H1 (cell line): ENCODE data around the gene MS4A7. TPM values are rescaled to one million over a fixed set of nuclear protein-coding genes. Genes with fewer than 3 reads are reported as not detected.

ENCODE experiments used
- CTCF ChIA-PET: fragments of 300-600 bp; sonication (Branson Sonifier 250); formaldehyde crosslinking; loops from one replicate; lab custom pipeline; 2021; ENCODE audit not compliant: partially characterized antibody; lab: Charles Lee
- POLR2A ChIA-PET: fragments of 300-600 bp; sonication (Branson Sonifier 250); formaldehyde crosslinking; loops from one replicate; lab custom pipeline; 2021; ENCODE audit warnings: inconsistent platforms; ENCODE audit not compliant: partially characterized antibody; lab: Charles Lee
- DNase-seq, 2 experiments: peaks; one replicate each; pipeline versions ENCODE4 v3.0.0 to v3.0.0-alpha.2; 2010 to 2022; ENCODE audit warnings: low spot score in 2 of 2, low read depth in 1 of 2, mixed read lengths in 1 of 2
- FAIRE-seq: peaks from 2 replicates; lab custom pipeline; 2011; peaks lifted over from hg19 to GRCh38; lab: Jason Lieb, UNC
- H2AFZ ChIP-seq: 2 replicates; pipeline ENCODE4 v1.8.1; 2012; ENCODE audit warnings: low read length, inconsistent platforms
- H2AK5ac ChIP-seq: 2 replicates; pipeline ENCODE4 v1.6.1; 2013; ENCODE audit warnings: low read depth, low read length
- H2BK120ac ChIP-seq: replicated peaks from 2 replicates; pipeline ENCODE3; 2013; ENCODE audit warnings: low read depth, low read length, inconsistent platforms
- H2BK12ac ChIP-seq: 2 replicates; pipeline ENCODE4 v1.6.1; 2013; ENCODE audit warnings: low read depth, low read length
- H2BK15ac ChIP-seq: 2 replicates; pipeline ENCODE4 v1.6.1; 2013; ENCODE audit warnings: low read length
- H2BK20ac ChIP-seq: 2 replicates; pipeline ENCODE4 v1.6.1; 2013; ENCODE audit warnings: low read length
- H2BK5ac ChIP-seq: 2 replicates; pipeline ENCODE4 v1.6.1; 2013; ENCODE audit warnings: low read depth, low read length
- H3K14ac ChIP-seq: 2 replicates; pipeline ENCODE4 v1.6.1; 2013; ENCODE audit warnings: inconsistent platforms; ENCODE audit not compliant: insufficient read length
- H3K18ac ChIP-seq: 2 replicates; pipeline ENCODE4 v1.6.1; 2013; ENCODE audit warnings: low read length; ENCODE audit errors: extremely low read depth
- H3K23ac ChIP-seq: 2 replicates; pipeline ENCODE4 v1.6.1; 2013; ENCODE audit warnings: inconsistent platforms; ENCODE audit not compliant: insufficient read length
- H3K23me2 ChIP-seq: 2 replicates; pipeline ENCODE4 v1.6.1; 2013; ENCODE audit warnings: low read depth, low read length
- H3K27ac ChIP-seq: 2 replicates; pipeline ENCODE4 v1.6.1; 2011; ENCODE audit warnings: low read depth, low read length, inconsistent platforms
- H3K27me3 ChIP-seq, 4 experiments: replicated peaks in 1 of 4; 1 replicate in 1 of 4; 2 replicates in 3 of 4; pipeline versions ENCODE4 v1.6.1 to v1.8.1; 2011 to 2013; ENCODE audit warnings: low read length in 3 of 4, mild to moderate bottlenecking in 3 of 4, inconsistent platforms in 2 of 4, mixed read lengths in 2 of 4, moderate library complexity in 1 of 4; ENCODE audit not compliant: control insufficient read depth in 3 of 4, insufficient read depth in 3 of 4; ENCODE audit errors: extremely low read depth in 1 of 4
- H3K36me3 ChIP-seq, 4 experiments: 2 replicates each; pipeline versions ENCODE4 v1.6.1 to v1.8.1; 2011 to 2013; ENCODE audit warnings: mild to moderate bottlenecking in 4 of 4, low read length in 3 of 4, moderate library complexity in 2 of 4, control low read depth in 1 of 4, inconsistent platforms in 1 of 4; ENCODE audit not compliant: insufficient read depth in 4 of 4, control insufficient read depth in 2 of 4
- H3K4ac ChIP-seq: replicated peaks from 2 replicates; pipeline ENCODE3; 2013; ENCODE audit warnings: low read length, low read depth, mixed read lengths, inconsistent platforms; ENCODE audit not compliant: insufficient read length
- H3K4me1 ChIP-seq, 4 experiments: replicated peaks in 1 of 4; 1 replicate in 1 of 4; 2 replicates in 3 of 4; pipeline versions ENCODE4 v1.6.1 to v1.8.1; 2011 to 2013; ENCODE audit warnings: low read length in 3 of 4, inconsistent platforms in 2 of 4, mixed read lengths in 1 of 4; ENCODE audit not compliant: insufficient read depth in 4 of 4, control insufficient read depth in 3 of 4
- H3K4me2 ChIP-seq, 2 experiments: 2 replicates each; pipeline versions ENCODE4 v1.6.1 to v1.8.1; 2011 to 2013; ENCODE audit warnings: low read depth in 2 of 2, low read length in 2 of 2, control low read depth in 1 of 2, inconsistent platforms in 1 of 2, mild to moderate bottlenecking in 1 of 2; ENCODE audit not compliant: insufficient read depth in 1 of 2
- H3K4me3 ChIP-seq, 4 experiments: fragments of 200-600, 300-600 bp in 1 of 4; sonication (generic), shearing (Covaris generic), sonication (Bioruptor Twin) in 1 of 4; 2 replicates each; pipeline versions ENCODE4 v1.5.1 to v1.8.1; 2011 to 2016; ENCODE audit warnings: low read length in 4 of 4, low read depth in 3 of 4, control low read depth in 2 of 4, inconsistent platforms in 2 of 4, mild to moderate bottlenecking in 2 of 4, mixed read lengths in 1 of 4, moderate library complexity in 1 of 4; ENCODE audit not compliant: insufficient read depth in 2 of 4; ENCODE audit errors: extremely low read depth in 1 of 4
- H3K56ac ChIP-seq: replicated peaks from 2 replicates; pipeline ENCODE3; 2013; ENCODE audit warnings: low read depth, mild to moderate bottlenecking, mixed read lengths, low read length, inconsistent platforms; ENCODE audit not compliant: insufficient read length
- H3K79me1 ChIP-seq: 2 replicates; pipeline ENCODE4 v1.6.1; 2013; ENCODE audit warnings: low read depth, low read length, control low read depth
- H3K79me2 ChIP-seq, 2 experiments: 2 replicates each; pipeline versions ENCODE4 v1.6.1 to v1.8.1; 2012 to 2013; ENCODE audit warnings: low read length in 2 of 2, mild to moderate bottlenecking in 2 of 2, inconsistent platforms in 1 of 2; ENCODE audit not compliant: insufficient read depth in 2 of 2, control insufficient read depth in 1 of 2
- H3K9ac ChIP-seq, 4 experiments: replicated peaks in 1 of 4; 1 replicate in 1 of 4; 2 replicates in 3 of 4; pipeline versions ENCODE4 v1.6.1 to v1.8.1; 2011 to 2013; ENCODE audit warnings: low read depth in 3 of 4, low read length in 3 of 4, control low read depth in 2 of 4, mild to moderate bottlenecking in 2 of 4, moderate library complexity in 2 of 4, inconsistent platforms in 1 of 4; ENCODE audit errors: extremely low read depth in 1 of 4
- H3K9me3 ChIP-seq, 2 experiments: 2 replicates each; pipeline versions ENCODE4 v1.6.1 to v1.8.1; 2012 to 2013; ENCODE audit warnings: mild to moderate bottlenecking in 2 of 2, moderate library complexity in 2 of 2, control low read depth in 1 of 2, inconsistent platforms in 1 of 2, low read depth in 1 of 2, low read length in 1 of 2, mixed read lengths in 1 of 2; ENCODE audit not compliant: insufficient read depth in 2 of 2
- H4K20me1 ChIP-seq, 2 experiments: replicated peaks in 1 of 2; 2 replicates each; pipeline versions ENCODE3 to v1.8.1; 2011 to 2013; ENCODE audit warnings: inconsistent platforms in 2 of 2, low read length in 2 of 2, mild to moderate bottlenecking in 1 of 2; ENCODE audit not compliant: insufficient read depth in 2 of 2, control insufficient read depth in 1 of 2
- H4K5ac ChIP-seq: 2 replicates; pipeline ENCODE4 v1.6.1; 2013; ENCODE audit warnings: low read length, low read depth, mixed read lengths, inconsistent platforms; ENCODE audit not compliant: insufficient read length
- H4K8ac ChIP-seq: 2 replicates; pipeline ENCODE4 v1.8.0; 2013; ENCODE audit warnings: mild to moderate bottlenecking, moderate library complexity, low read length, inconsistent platforms; ENCODE audit not compliant: insufficient read depth; ENCODE audit errors: extremely low read depth
- H4K91ac ChIP-seq: replicated peaks from 2 replicates; pipeline ENCODE3; 2013; ENCODE audit warnings: low read length, mixed read lengths, inconsistent platforms; ENCODE audit not compliant: insufficient read length
- CTBP2 ChIP-seq: IDR thresholded peaks from 2 replicates; pipeline ENCODE4 v1.7.0; 2011; ENCODE audit warnings: borderline replicate concordance, mild to moderate bottlenecking, moderate library complexity, mixed read lengths, low read length; ENCODE audit not compliant: insufficient read depth, insufficient read length
- EZH2 ChIP-seq: fragments of 200-600 bp; sonication (generic); IDR thresholded peaks from 2 replicates; pipeline ENCODE4 v1.7.1; 2012; ENCODE audit warnings: low read depth, mild to moderate bottlenecking, moderate library complexity, low read length, inconsistent platforms; ENCODE audit not compliant: severe bottlenecking
- KDM5A ChIP-seq: fragments of 200-600 bp; IDR thresholded peaks from 2 replicates; pipeline ENCODE4 v1.7.1; 2012; ENCODE audit warnings: mild to moderate bottlenecking, low read length, inconsistent platforms, mixed read lengths
- NRF1 ChIP-seq: IDR thresholded peaks from 2 replicates; pipeline ENCODE4 v1.6.1; 2011; ENCODE audit warnings: mild to moderate bottlenecking, low read depth, low read length, improper control_type of control experiment
- WGBS, 2 experiments: shearing (Covaris generic) in 1 of 2; methylation state at CpG; one replicate each; pipeline versions ENCODE4 v1.1.6 to v1.1.7; 2013 to 2015; ENCODE audit warnings: low lambda C conversion rate in 2 of 2, mixed read lengths in 2 of 2, inconsistent platforms in 1 of 2, low coverage in 1 of 2, missing lambda C conversion rate in 1 of 2; ENCODE audit not compliant: insufficient replicate concordance in 2 of 2, insufficient coverage in 1 of 2, insufficient read length in 1 of 2; ENCODE audit errors: extremely low coverage in 1 of 2, missing lambda C conversion rate in 1 of 2; 5-methylcytosine and 5-hydroxymethylcytosine counted together
- polyA plus RNA-seq, 7 experiments: library from polyadenylated mRNA; depleted of rRNA in 3 of 7; stranded (reverse) in 5 of 7; unstranded in 2 of 7; fragments of >200 nt in 5 of 7; fragments of 200-250 nt in 2 of 7; gene quantifications; 1 replicate in 5 of 7; 2 replicates in 1 of 7; 4 replicates in 1 of 7; pipeline versions ENCODE4 v1.2.1 to v1.2.3, GENCODE V29; 2011 to 2013; ENCODE audit warnings: missing spikeins in 2 of 7, mixed read lengths in 2 of 7
- total RNA-seq: library from RNA; stranded (reverse); fragmentation: NEBNext Ultra II Directional; extraction: Animal tissue kit (Norgen Biotek cat#: 25700); gene quantifications from 2 replicates; pipeline ENCODE4 v1.2.1, GENCODE V29; 2021
- TF ChIP-seq, protein P1 (sequence below), 3 experiments: IDR thresholded peaks; 1 replicate in 2 of 3; 2 replicates in 1 of 3; pipeline versions ENCODE4 v1.5.1 to v1.6.1; 2011; ENCODE audit warnings: low read length in 3 of 3, mild to moderate bottlenecking in 3 of 3, inconsistent platforms in 2 of 3, low read depth in 1 of 3, moderate library complexity in 1 of 3; ENCODE audit not compliant: insufficient read depth in 1 of 3; ENCODE audit errors: control extremely low read depth in 1 of 3
- TF ChIP-seq, protein P2 (sequence below): IDR thresholded peaks from 2 replicates; pipeline ENCODE4 v1.6.1; 2012; ENCODE audit warnings: inconsistent platforms

Gene MS4A7
- total and polyA plus RNA-seq, 2 of the 8 experiments (the other 6 are each of a cell fraction or from before 2014, with no cell fraction given): not detected

DNA sequence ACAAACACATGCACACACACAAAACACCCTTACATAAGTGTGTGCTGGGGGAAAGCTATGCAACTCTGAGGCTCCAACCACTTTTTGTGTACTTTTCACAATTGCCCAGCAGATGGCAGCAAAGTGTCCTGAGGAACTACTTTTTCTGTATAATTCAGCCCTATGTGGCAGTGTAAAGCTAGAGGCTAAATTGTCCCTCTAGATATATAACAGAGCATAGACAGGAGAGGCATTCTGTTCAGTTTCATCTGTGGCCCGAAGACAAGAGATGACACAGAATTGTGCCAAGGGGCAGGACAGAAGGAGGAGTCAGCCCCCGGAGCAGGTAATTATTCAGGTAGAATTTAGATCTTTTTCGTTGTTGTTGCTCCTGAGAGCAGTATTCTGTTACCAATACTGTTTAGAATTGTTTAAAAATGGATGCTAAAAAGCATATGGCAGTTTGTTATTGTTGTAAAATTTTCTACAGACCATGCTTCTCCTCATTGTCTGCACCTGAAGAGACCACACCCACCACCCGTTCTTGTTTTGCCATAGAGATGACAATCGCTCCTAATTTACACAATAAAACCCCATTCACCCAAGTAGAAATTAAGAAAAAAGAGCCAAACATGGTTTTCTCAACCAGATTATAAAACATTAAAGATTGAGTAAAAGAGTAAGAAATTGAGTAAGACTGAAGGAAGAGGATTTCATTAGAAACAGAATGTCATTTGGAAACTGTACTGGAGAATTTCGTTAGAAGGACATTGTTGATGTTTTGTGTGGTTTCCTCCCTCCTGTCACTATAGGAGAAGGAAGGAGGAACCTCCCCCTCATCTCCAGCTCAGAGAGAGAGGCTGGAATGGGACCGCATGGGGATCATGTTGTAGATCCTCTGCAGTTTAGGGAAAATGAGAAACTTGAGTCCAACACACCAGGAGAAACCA lies 14.5 kb upstream of the MS4A7 start:
- ChIA-PET POLR2A (interaction anchor here (1.8 kb wide), 1 partner anchor 9 kb away, joined by 4 read pairs; no protein-coding TSS in a partner anchor), CTCF (interaction anchor here (0.6 to 13.3 kb wide), 43 partner anchors 7 to 1868 kb away, joined by 3 to 115 read pairs (median 4); partner anchors contain the start of gene MS4A7)
- no peaks in the 10 kb centered on the region for H3K27me3 ChIP-seq
- H2BK15ac ChIP-seq: no peak overlapping the region
- no peak overlapping the region; the same call in 1 of the 2 replicates for H2BK20ac ChIP-seq
- H4K20me1 ChIP-seq: no peaks in the 10 kb centered on the region
- peak overlapping the region; percentile 35; the same call in 1 of the 2 replicates for H2BK5ac ChIP-seq
- no peaks in the 10 kb centered on the region for H3K79me2 ChIP-seq
- H3K9ac ChIP-seq: no peak overlapping the region
- H3K4me3 ChIP-seq: peak overlapping the region in 1 of 4 experiments; percentile 38; a peak in 1 of 8 replicates
- FAIRE-seq (peak; percentile 95), DNase-seq (peak in 1 of 2 experiments; percentile 77)
- H3K36me3 ChIP-seq: no peaks in the 10 kb centered on the region
- no peak overlapping the region; the same call in 1 of the 2 replicates for H3K18ac ChIP-seq
- peak overlapping the region; percentile 41 for H4K5ac ChIP-seq
- no peaks in the 10 kb centered on the region for H3K23me2 ChIP-seq
- peak overlapping the region in 1 of 2 experiments; percentile 52; a peak in 2 of 4 replicates for H3K4me2 ChIP-seq
- H2BK120ac ChIP-seq: no peak overlapping the region
- H2AFZ ChIP-seq: no peak overlapping the region
- no peak overlapping the region for H3K4ac ChIP-seq
- no peak overlapping the region for H3K14ac ChIP-seq
- H2AK5ac ChIP-seq: no peak overlapping the region
- peak overlapping the region; percentile 45; the same call in 1 of the 2 replicates for H3K27ac ChIP-seq
- WGBS, 2 experiments: 34% methylated on average over 7 of the region's 7 CpGs; no CpG with 5 or more reads in 1 of the 2 experiments
- no peak overlapping the region for H3K23ac ChIP-seq
- peaks cover 0 to 15% (median 4%) of the 10 kb centered on the region in 4 experiments; a peak in 4 of 7 replicates for H3K4me1 ChIP-seq
- no peak overlapping the region for H2BK12ac ChIP-seq
- H4K91ac ChIP-seq: no peak overlapping the region
- no peak overlapping the region for H3K56ac ChIP-seq
- H4K8ac ChIP-seq: no peak overlapping the region
- H3K9me3 ChIP-seq: peaks cover 0 to 4% of the 10 kb centered on the region in 2 experiments; a peak in 2 of 4 replicates
- H3K79me1 ChIP-seq: no peaks in the 10 kb centered on the region
- TF ChIP-seq CTBP2 (no peak), EZH2 (no peak), NRF1 (no peak), KDM5A (no peak)
- TF ChIP-seq, protein P1, sequence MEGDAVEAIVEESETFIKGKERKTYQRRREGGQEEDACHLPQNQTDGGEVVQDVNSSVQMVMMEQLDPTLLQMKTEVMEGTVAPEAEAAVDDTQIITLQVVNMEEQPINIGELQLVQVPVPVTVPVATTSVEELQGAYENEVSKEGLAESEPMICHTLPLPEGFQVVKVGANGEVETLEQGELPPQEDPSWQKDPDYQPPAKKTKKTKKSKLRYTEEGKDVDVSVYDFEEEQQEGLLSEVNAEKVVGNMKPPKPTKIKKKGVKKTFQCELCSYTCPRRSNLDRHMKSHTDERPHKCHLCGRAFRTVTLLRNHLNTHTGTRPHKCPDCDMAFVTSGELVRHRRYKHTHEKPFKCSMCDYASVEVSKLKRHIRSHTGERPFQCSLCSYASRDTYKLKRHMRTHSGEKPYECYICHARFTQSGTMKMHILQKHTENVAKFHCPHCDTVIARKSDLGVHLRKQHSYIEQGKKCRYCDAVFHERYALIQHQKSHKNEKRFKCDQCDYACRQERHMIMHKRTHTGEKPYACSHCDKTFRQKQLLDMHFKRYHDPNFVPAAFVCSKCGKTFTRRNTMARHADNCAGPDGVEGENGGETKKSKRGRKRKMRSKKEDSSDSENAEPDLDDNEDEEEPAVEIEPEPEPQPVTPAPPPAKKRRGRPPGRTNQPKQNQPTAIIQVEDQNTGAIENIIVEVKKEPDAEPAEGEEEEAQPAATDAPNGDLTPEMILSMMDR (IDR thresholded peaks at IDR 0.05; ENCODE audit: control extremely low read depth in 1 of 3, insufficient read depth in 1 of 3, low read depth in 1 of 3, low read length in 3 of 3): peak in 2 of 3 experiments; percentile 73 to 87; a peak in 3 of 4 replicates
- TF ChIP-seq, protein P2, sequence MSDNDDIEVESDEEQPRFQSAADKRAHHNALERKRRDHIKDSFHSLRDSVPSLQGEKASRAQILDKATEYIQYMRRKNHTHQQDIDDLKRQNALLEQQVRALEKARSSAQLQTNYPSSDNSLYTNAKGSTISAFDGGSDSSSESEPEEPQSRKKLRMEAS: no peak
